ENCODE data around the gene PLPPR4. TPM values are rescaled to one million over a fixed set of nuclear protein-coding genes. Genes with fewer than 3 reads are reported as not detected.

PLPPR4 gene
- total RNA-seq, 1 donor, result 1.8 TPM

DNA sequence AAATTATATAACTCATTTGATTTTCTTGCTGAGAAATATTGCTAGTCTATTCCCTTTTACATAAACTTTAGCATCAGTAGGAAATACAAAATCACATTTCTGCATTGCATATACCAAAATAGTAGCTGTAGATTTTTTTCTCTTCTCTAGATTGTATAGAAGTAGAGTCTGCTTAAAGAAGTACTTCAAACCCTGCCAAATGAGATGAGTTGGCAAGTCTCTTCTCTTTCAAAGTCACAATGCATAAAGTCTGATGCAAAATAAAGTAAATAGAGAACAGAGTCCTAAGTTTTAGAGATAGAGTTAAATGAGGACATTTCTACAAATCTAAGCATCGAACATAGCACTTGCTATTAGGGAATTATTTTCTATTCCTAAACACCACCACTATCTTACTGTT is 6.4 kb downstream of the PLPPR4 start:
- Histone ChIP-seq H3K4me1 (ENCODE audit: insufficient read depth, low read length) (peaks cover 15% of the 10 kb centered on the region), H4K20me1 (ENCODE audit: insufficient read depth, low read length) (no peaks in the 10 kb centered on the region), H3K9me3 (ENCODE audit: low read depth, low read length) (no peaks in the 10 kb centered on the region), H3K4me2 (ENCODE audit: insufficient read depth, low read length) (no peak overlapping the region), H3K4me3 (ENCODE audit: insufficient read depth, low read length) (no peak overlapping the region), H3K36me3 (ENCODE audit: insufficient read depth, low read length) (no peaks in the 10 kb centered on the region), H3K79me2 (ENCODE audit: insufficient read depth, low read length) (no peaks in the 10 kb centered on the region), H3K27ac (ENCODE audit: low read depth, low read length) (no peak overlapping the region), H3K27me3 (ENCODE audit: insufficient read depth, low read length) (peaks cover under 1% of the 10 kb centered on the region), H2AFZ (ENCODE audit: low read length) (no peak overlapping the region)
- DNase-seq (ENCODE audit: insufficient read length, low spot score, missing footprints), result no peak
- no peak for TF ChIP-seq CTCF (IDR thresholded peaks at IDR 0.05; ENCODE audit: extremely low read depth, low read depth, low read length)

DNA sequence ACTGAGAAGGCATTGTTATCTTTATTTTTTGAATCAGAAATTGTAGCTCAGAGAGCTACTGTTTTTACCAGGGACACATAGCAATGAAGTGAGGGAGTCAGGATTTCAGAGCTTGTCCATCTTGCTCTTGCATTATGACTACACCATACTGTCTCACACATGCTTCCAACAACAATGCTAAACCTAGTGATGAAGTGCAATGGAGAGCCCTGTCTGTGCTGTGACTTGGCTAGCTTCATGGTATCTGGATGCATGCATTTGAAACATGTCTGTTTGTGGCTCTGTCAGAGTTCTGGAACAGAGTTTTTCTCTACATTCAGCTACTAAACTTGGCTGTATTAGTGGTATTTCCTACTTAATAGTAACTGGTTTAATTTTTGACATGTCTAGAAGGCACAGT is 7.0 kb downstream of the PLPPR4 start:
- H2AFZ ChIP-seq (ENCODE audit: low read length), result no peak overlapping the region
- no peaks in the 10 kb centered on the region for H3K9me3 ChIP-seq (ENCODE audit: low read depth, low read length)
- no peak for TF ChIP-seq CTCF (IDR thresholded peaks at IDR 0.05; ENCODE audit: extremely low read depth, low read depth, low read length)

GRCh38 chr1:99277066-99277465 is 12.8 kb downstream of the PLPPR4 start:
- DNase-seq (ENCODE audit: insufficient read length, low spot score, missing footprints), result no peak
- no peaks in the 10 kb centered on the region for H4K20me1 ChIP-seq (ENCODE audit: insufficient read depth, low read length)
- no peak overlapping the region for H3K4me2 ChIP-seq (ENCODE audit: insufficient read depth, low read length)
- no peaks in the 10 kb centered on the region for H3K27me3 ChIP-seq (ENCODE audit: insufficient read depth, low read length)
- no peak overlapping the region for H3K4me3 ChIP-seq (ENCODE audit: insufficient read depth, low read length)
- no peaks in the 10 kb centered on the region for H3K4me1 ChIP-seq (ENCODE audit: insufficient read depth, low read length)
- H3K9me3 ChIP-seq (ENCODE audit: low read depth, low read length), result no peaks in the 10 kb centered on the region
- TF ChIP-seq CTCF (IDR thresholded peaks at IDR 0.05; ENCODE audit: extremely low read depth, low read depth, low read length), result no peak
- H2AFZ ChIP-seq (ENCODE audit: low read length), result no peak overlapping the region
- no peaks in the 10 kb centered on the region for H3K36me3 ChIP-seq (ENCODE audit: insufficient read depth, low read length)
- no peaks in the 10 kb centered on the region for H3K79me2 ChIP-seq (ENCODE audit: insufficient read depth, low read length)
- no peak overlapping the region for H3K27ac ChIP-seq (ENCODE audit: low read depth, low read length)

More for the DNA sequence above, 7.0 kb downstream of the PLPPR4 start:
- no peaks in the 10 kb centered on the region for H3K27me3 ChIP-seq (ENCODE audit: insufficient read depth, low read length)
- DNase-seq (ENCODE audit: insufficient read length, low spot score, missing footprints), result no peak
- peaks cover 13% of the 10 kb centered on the region for H3K4me1 ChIP-seq (ENCODE audit: insufficient read depth, low read length)
- no peaks in the 10 kb centered on the region for H3K36me3 ChIP-seq (ENCODE audit: insufficient read depth, low read length)
- H3K4me2 ChIP-seq (ENCODE audit: insufficient read depth, low read length), result no peak overlapping the region
- H3K79me2 ChIP-seq (ENCODE audit: insufficient read depth, low read length), result no peaks in the 10 kb centered on the region
- no peaks in the 10 kb centered on the region for H4K20me1 ChIP-seq (ENCODE audit: insufficient read depth, low read length)
- no peak overlapping the region for H3K27ac ChIP-seq (ENCODE audit: low read depth, low read length)
- no peak overlapping the region for H3K4me3 ChIP-seq (ENCODE audit: insufficient read depth, low read length)

DNA sequence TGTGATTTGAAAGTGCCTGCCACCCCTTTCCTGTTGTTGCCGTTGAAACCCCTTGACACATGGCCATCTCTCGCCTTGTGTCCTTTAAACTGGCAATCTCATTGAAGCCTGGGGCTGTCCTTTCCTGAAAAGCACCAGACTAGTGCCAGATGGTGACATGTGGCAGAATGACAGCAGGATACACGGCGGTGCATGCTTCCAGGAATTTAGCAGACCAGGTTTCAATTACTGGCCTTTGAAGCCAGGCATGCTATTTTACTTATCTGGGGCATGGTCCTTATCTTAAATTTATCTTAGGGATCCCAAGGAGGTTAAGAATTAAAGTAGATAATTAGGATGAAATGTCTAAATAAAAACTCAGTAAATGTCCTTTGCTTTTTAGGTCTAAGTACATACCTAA is 15.2 kb downstream of the PLPPR4 start:
- Histone ChIP-seq H3K79me2 (ENCODE audit: insufficient read depth, low read length) (no peaks in the 10 kb centered on the region), H3K27me3 (ENCODE audit: insufficient read depth, low read length) (no peaks in the 10 kb centered on the region), H4K20me1 (ENCODE audit: insufficient read depth, low read length) (no peaks in the 10 kb centered on the region), H3K36me3 (ENCODE audit: insufficient read depth, low read length) (no peaks in the 10 kb centered on the region), H3K4me3 (ENCODE audit: insufficient read depth, low read length) (no peak overlapping the region), H3K9me3 (ENCODE audit: low read depth, low read length) (no peaks in the 10 kb centered on the region), H3K4me1 (ENCODE audit: insufficient read depth, low read length) (no peaks in the 10 kb centered on the region), H3K4me2 (ENCODE audit: insufficient read depth, low read length) (no peak overlapping the region), H3K27ac (ENCODE audit: low read depth, low read length) (no peak overlapping the region), H2AFZ (ENCODE audit: low read length) (no peak overlapping the region)
- no peak for DNase-seq (ENCODE audit: insufficient read length, low spot score, missing footprints)
- no peak for TF ChIP-seq CTCF (IDR thresholded peaks at IDR 0.05; ENCODE audit: extremely low read depth, low read depth, low read length)
